GM10248 (cell line): ENCODE measurements around the gene RAD54L2.
A peak's percentile ranks its signal among the peaks of the same experiment; 100 is the strongest.
"Not testable (repeated sequence)": the region's sequence is repeated elsewhere in the genome, so short reads cannot be mapped to it uniquely, and the experiment has no call there.

Source experiments
- CTCF ChIA-PET: fragments of 300-600 bp; sonication (Branson Sonifier 250); formaldehyde crosslinking; extraction: SDS; loops from one replicate; lab custom pipeline; 2021; ENCODE audit warnings: antibody characterized with exemption; lab: Yijun Ruan, JAX
- POLR2A ChIA-PET: fragments of 350-650 bp; sonication (Branson Sonifier 250); formaldehyde crosslinking; extraction: SDS; loops from one replicate; lab custom pipeline; 2020; ENCODE audit warnings: antibody characterized with exemption; lab: Yijun Ruan, JAX
- DNase-seq: peaks from one replicate; pipeline ENCODE4 v3.0.0; 2012; ENCODE audit errors: extremely low spot score
- CTCF ChIP-seq: IDR thresholded peaks from 2 replicates; pipeline ENCODE4 v1.5.1; 2012; ENCODE audit warnings: mild to moderate bottlenecking, low read depth; ENCODE audit errors: extremely low read depth, missing control alignments, control extremely low read depth

RAD54L2 gene

GRCh38 chr3:51522273-51522962, 16.1 kb upstream of the RAD54L2 start:
- DNase-seq = no peak
- POLR2A ChIA-PET = no interaction called here
- TF ChIP-seq CTCF = no peak
- CTCF ChIA-PET = interaction anchor here (1.4 to 13.9 kb wide), 4 partner anchors 16 to 147 kb away, joined by 3 to 113 read pairs (median 6); partner anchors contain the start of genes DCAF1 and RAD54L2

DNA sequence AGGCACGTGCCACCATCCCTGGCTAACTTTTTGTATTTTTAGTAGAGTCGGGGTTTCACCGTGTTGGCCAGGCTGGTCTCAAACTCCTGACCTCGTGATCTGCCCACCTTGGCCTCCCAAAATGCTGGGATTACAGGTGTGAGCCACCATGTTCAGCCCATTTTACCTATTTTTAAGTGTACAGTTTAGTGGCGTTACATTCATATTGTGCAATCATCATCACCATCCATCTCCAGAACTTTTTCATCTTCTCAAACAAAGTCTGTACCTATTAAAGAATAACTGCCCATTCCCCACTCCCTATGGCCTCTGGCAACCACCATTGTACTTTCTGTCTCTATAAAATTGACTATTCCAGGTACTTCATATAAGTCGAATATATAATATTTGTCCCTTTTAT, 13.6 kb upstream of the RAD54L2 start:
- DNase-seq, POLR2A ChIA-PET: not testable (repeated sequence)
- CTCF ChIA-PET = interaction anchor here (1.1 to 4.0 kb wide), 5 partner anchors 11 to 117 kb away, joined by 3 to 29 read pairs (median 5); partner anchors contain the start of gene DCAF1

DNA sequence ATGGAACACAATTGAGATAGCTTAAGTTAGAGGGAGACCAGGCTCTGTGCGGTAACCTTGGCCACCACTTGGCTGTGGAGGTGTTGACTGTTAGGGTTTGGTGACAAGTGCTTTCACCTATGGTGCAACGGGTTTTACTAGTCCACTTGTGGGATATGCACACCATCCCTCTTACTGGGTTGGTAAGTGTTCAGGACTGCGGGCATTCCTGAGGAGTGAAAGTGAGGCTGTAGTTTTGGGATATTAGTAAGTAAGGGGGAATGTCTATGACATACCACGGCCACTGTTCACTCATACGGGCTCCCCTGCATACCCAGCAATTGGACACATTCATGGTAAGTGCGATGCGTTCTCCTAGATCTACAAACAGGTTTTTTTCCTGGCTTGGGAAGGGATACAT, 8.0 kb upstream of the RAD54L2 start:
- ChIA-PET POLR2A (no interaction called here), CTCF (interaction anchor here (1.0 to 3.9 kb wide), 5 partner anchors 8 to 139 kb away, joined by 3 to 16 read pairs (median 3); partner anchors contain the start of gene RAD54L2)
- DNase-seq = no peak
- no peak for TF ChIP-seq CTCF

- ChIA-PET POLR2A (interaction anchor here (1.3 kb wide), 1 partner anchor 35 kb away, joined by 6 read pairs; the partner anchor contains the start of gene DCAF1), CTCF (interaction anchor here (0.9 to 7.5 kb wide), 3 partner anchors 10 to 147 kb away, joined by 4 to 58 read pairs (median 6); partner anchors contain the start of gene DCAF1)
- TF ChIP-seq CTCF = no peak
- DNase-seq = no peak
Observed at GRCh38 chr3:51535146-51536019, 3.1 kb upstream of the RAD54L2 start.

- CTCF ChIA-PET = interaction anchor here (0.9 to 7.5 kb wide), 6 partner anchors 9 to 145 kb away, joined by 3 to 58 read pairs (median 4); partner anchors contain the start of gene DCAF1
- DNase-seq, POLR2A ChIA-PET: not testable (repeated sequence)
Observed at GRCh38 chr3:51537631-51538030, 888 bp upstream of the RAD54L2 start.

- ChIA-PET CTCF (interaction anchor here (0.9 to 7.5 kb wide), 8 partner anchors 8 to 144 kb away, joined by 3 to 58 read pairs (median 4); partner anchors contain the start of gene DCAF1), POLR2A (interaction anchor here (0.6 kb wide), 1 partner anchor 35 kb away, joined by 3 read pairs; no protein-coding TSS in a partner anchor)
- TF ChIP-seq CTCF = no peak
- no peak for DNase-seq
Observed at GRCh38 chr3:51538115-51538458, 432 bp upstream of the RAD54L2 start.

GRCh38 chr3:51539291-51539941, 897 bp downstream of the RAD54L2 start:
- ChIA-PET CTCF (interaction anchor here (1.0 to 7.5 kb wide), 10 partner anchors 8 to 150 kb away, joined by 3 to 58 read pairs (median 5); partner anchors contain the start of gene DCAF1), POLR2A (interaction anchor here (0.7 to 0.9 kb wide), 2 partner anchors 10 to 37 kb away, joined by 3 to 4 read pairs; no protein-coding TSS in a partner anchor)
- TF ChIP-seq CTCF = no peak
- DNase-seq = peak; percentile 48

DNA sequence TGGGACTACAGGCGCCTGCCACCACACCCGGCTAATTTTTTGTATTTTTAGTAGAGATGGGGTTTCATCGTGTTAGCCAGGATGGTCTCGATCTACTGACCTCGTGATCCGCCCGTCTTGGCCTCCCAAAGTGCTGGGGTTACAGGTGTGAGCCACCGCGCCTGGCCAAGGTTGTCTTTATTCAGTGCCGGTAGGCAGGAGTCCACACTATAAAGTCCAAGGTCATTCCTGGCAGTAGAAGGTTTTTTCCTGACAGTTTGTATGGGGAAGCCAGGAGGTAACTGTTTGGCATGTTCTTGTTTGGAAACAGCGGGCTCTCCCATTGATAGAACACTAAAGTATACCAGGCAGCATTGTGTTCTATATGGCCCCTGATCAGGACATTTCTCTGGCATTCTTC, 4.1 kb downstream of the RAD54L2 start:
- CTCF ChIA-PET = interaction anchor here (1.2 to 7.5 kb wide), 3 partner anchors 8 to 41 kb away, joined by 3 to 58 read pairs (median 3); partner anchors contain the start of gene DCAF1
- POLR2A ChIA-PET, DNase-seq: not testable (repeated sequence)
